Common myeloid progenitor, CD34-positive (primary cell): Measurements from ENCODE around the gene GPX5.

ENCODE experiments used
- CTCF ChIA-PET: fragments of 350-600 bp; sonication (Branson Sonifier 250); formaldehyde crosslinking; loops from one replicate; lab custom pipeline; 2021; ENCODE audit warnings: antibody characterized with exemption; lab: Charles Lee
- POLR2A ChIA-PET: fragments of 350-600 bp; sonication (Branson Sonifier 250); formaldehyde crosslinking; loops from one replicate; lab custom pipeline; 2021; ENCODE audit warnings: antibody characterized with exemption; lab: Charles Lee
- DNase-seq, 3 donors: peaks; one replicate each; pipeline versions ENCODE4 v3.0.0 to v3.0.0-alpha.2; 2013
- H3K27ac ChIP-seq, 2 experiments: 1 replicate in 1 of 2; 2 replicates in 1 of 2; pipeline ENCODE4 v1.7.0; 2013; ENCODE audit warnings: inconsistent platforms in 2 of 2, low read length in 2 of 2, mild to moderate bottlenecking in 2 of 2, low read depth in 1 of 2, moderate library complexity in 1 of 2; ENCODE audit not compliant: severe bottlenecking in 2 of 2, insufficient read depth in 1 of 2, poor library complexity in 1 of 2
- H3K27me3 ChIP-seq, 5 experiments: replicated peaks in 2 of 5; 1 replicate in 3 of 5; 2 replicates in 2 of 5; pipeline versions ENCODE4 v1.6.1 to v1.7.0; 2013; ENCODE audit warnings: low read length in 4 of 5, mild to moderate bottlenecking in 2 of 5, moderate library complexity in 2 of 5, inconsistent platforms in 1 of 5; ENCODE audit not compliant: insufficient read depth in 5 of 5, control insufficient read depth in 4 of 5
- H3K36me3 ChIP-seq, 4 experiments: 1 replicate in 2 of 4; 2 replicates in 2 of 4; pipeline versions ENCODE4 v1.6.1 to v1.7.0; 2013; ENCODE audit warnings: low read length in 3 of 4, control low read depth in 1 of 4, mild to moderate bottlenecking in 1 of 4; ENCODE audit not compliant: control insufficient read depth in 4 of 4, insufficient read depth in 4 of 4
- H3K4me1 ChIP-seq, 4 experiments: 1 replicate in 3 of 4; 2 replicates in 1 of 4; pipeline versions ENCODE4 v1.6.1 to v1.7.1; 2013; ENCODE audit warnings: low read length in 3 of 4, mild to moderate bottlenecking in 3 of 4, control low read depth in 1 of 4, inconsistent platforms in 1 of 4, moderate library complexity in 1 of 4; ENCODE audit not compliant: control insufficient read depth in 4 of 4, insufficient read depth in 4 of 4; ENCODE audit errors: control extremely low read depth in 1 of 4
- H3K4me3 ChIP-seq, 7 experiments: 1 replicate in 4 of 7; 2 replicates in 3 of 7; pipeline versions ENCODE4 v1.5.1 to v1.7.0; 2013; ENCODE audit warnings: mild to moderate bottlenecking in 7 of 7, low read length in 6 of 7, moderate library complexity in 6 of 7, inconsistent platforms in 2 of 7, low read depth in 2 of 7, control low read depth in 1 of 7; ENCODE audit not compliant: insufficient read depth in 4 of 7, control insufficient read depth in 1 of 7; ENCODE audit errors: extremely low read depth in 1 of 7
- H3K9me3 ChIP-seq, 5 experiments: 1 replicate in 4 of 5; 2 replicates in 1 of 5; pipeline versions ENCODE4 v1.6.1 to v1.7.1; 2013; ENCODE audit warnings: low read length in 4 of 5, mild to moderate bottlenecking in 2 of 5, inconsistent platforms in 1 of 5, low read depth in 1 of 5, moderate library complexity in 1 of 5; ENCODE audit not compliant: control insufficient read depth in 4 of 5, insufficient read depth in 2 of 5; ENCODE audit errors: control extremely low read depth in 1 of 5
- WGBS: methylation state at CpG from one replicate; pipeline ENCODE4 v1.1.5; 2013; ENCODE audit not compliant: insufficient coverage; 5-methylcytosine and 5-hydroxymethylcytosine counted together

The GPX5 gene

GRCh38 chr6:28488916-28489365 lies 36.7 kb upstream of the GPX5 start:
- peak; percentile 50 to 70 (median 69) for DNase-seq
- Histone ChIP-seq H3K36me3 (no peaks in the 10 kb centered on the region), H3K4me1 (peaks cover 0 to 16% (median 10%) of the 10 kb centered on the region in 4 experiments), H3K4me3 (peak overlapping the region in 6 of 7 experiments; percentile 13 to 78 (median 60)), H3K27me3 (peaks cover 7 to 66% (median 13%) of the 10 kb centered on the region in 5 experiments), H3K9me3 (peaks cover 0 to 6% (median 4%) of the 10 kb centered on the region in 5 experiments), H3K27ac (peak overlapping the region in 1 of 2 experiments; percentile 77)
- WGBS, result 11% methylated on average over 7 of the region's 14 CpGs
- CTCF ChIA-PET, result no interaction called here
- POLR2A ChIA-PET, result no interaction called here

GRCh38 chr6:28489366-28490204 lies 36.1 kb upstream of the GPX5 start:
- ChIA-PET POLR2A (no interaction called here), CTCF (no interaction called here)
- WGBS, result 3% methylated on average over 23 of the region's 40 CpGs
- Histone ChIP-seq H3K27ac (peak overlapping the region in 1 of 2 experiments; percentile 77), H3K4me1 (peaks cover 0 to 16% (median 10%) of the 10 kb centered on the region in 4 experiments), H3K36me3 (no peaks in the 10 kb centered on the region), H3K4me3 (peak overlapping the region in 6 of 7 experiments; percentile 50 to 78 (median 60)), H3K27me3 (peaks cover 7 to 71% (median 16%) of the 10 kb centered on the region in 5 experiments), H3K9me3 (peaks cover 0 to 6% (median 4%) of the 10 kb centered on the region in 5 experiments)
- peak; percentile 59 to 86 (median 77) for DNase-seq

- Histone ChIP-seq H3K4me1 (peaks cover 0 to 16% (median 10%) of the 10 kb centered on the region in 4 experiments), H3K4me3 (peak overlapping the region in 6 of 7 experiments; percentile 50 to 78 (median 60)), H3K27me3 (peaks cover 7 to 72% (median 16%) of the 10 kb centered on the region in 5 experiments), H3K9me3 (peaks cover 0 to 6% (median 4%) of the 10 kb centered on the region in 5 experiments), H3K36me3 (no peaks in the 10 kb centered on the region), H3K27ac (peak overlapping the region in 1 of 2 experiments; percentile 77)
- ChIA-PET POLR2A (no interaction called here), CTCF (no interaction called here)
- peak; percentile 9 to 52 (median 46) for DNase-seq
- WGBS, result 5% methylated on average over 17 of the region's 23 CpGs
Observed at GRCh38 chr6:28490205-28490890, 35.3 kb upstream of the GPX5 start.

- Histone ChIP-seq H3K4me1 (peaks cover 0 to 16% (median 10%) of the 10 kb centered on the region in 4 experiments), H3K27ac (no peak overlapping the region), H3K4me3 (no peak overlapping the region), H3K36me3 (no peaks in the 10 kb centered on the region), H3K9me3 (no peaks in the 10 kb centered on the region), H3K27me3 (peaks cover 7 to 66% (median 16%) of the 10 kb centered on the region in 5 experiments)
- DNase-seq, result no peak
- CTCF ChIA-PET, result no interaction called here
- WGBS, result no CpG with 5 or more reads among the region's 3 CpGs
- POLR2A ChIA-PET, result no interaction called here
Observed at GRCh38 chr6:28491984-28492317, 33.7 kb upstream of the GPX5 start.

GRCh38 chr6:28496099-28496779 lies 29.4 kb upstream of the GPX5 start:
- CTCF ChIA-PET, result interaction anchor here (0.9 to 1.8 kb wide), 4 partner anchors 84 to 189 kb away, joined by 3 to 7 read pairs (median 4); no protein-coding TSS in a partner anchor
- no peaks in the 10 kb centered on the region for H3K4me1 ChIP-seq
- H3K27me3 ChIP-seq, result peaks cover 2 to 57% (median 22%) of the 10 kb centered on the region in 5 experiments
- H3K36me3 ChIP-seq, result no peaks in the 10 kb centered on the region
- H3K4me3 ChIP-seq, result no peak overlapping the region
- peak; percentile 19 to 53 (median 42) for DNase-seq
- H3K27ac ChIP-seq, result no peak overlapping the region
- POLR2A ChIA-PET, result no interaction called here
- no peaks in the 10 kb centered on the region for H3K9me3 ChIP-seq
- 60% methylated on average over 1 of the region's 2 CpGs for WGBS

GRCh38 chr6:28497306-28497705 lies 28.4 kb upstream of the GPX5 start:
- Histone ChIP-seq H3K27me3 (peaks cover 2 to 46% (median 20%) of the 10 kb centered on the region in 5 experiments), H3K36me3 (no peaks in the 10 kb centered on the region), H3K27ac (no peak overlapping the region), H3K4me3 (no peak overlapping the region), H3K4me1 (no peaks in the 10 kb centered on the region), H3K9me3 (no peaks in the 10 kb centered on the region)
- no CpG with 5 or more reads among the region's 1 CpG for WGBS
- ChIA-PET CTCF (interaction anchor here (1.3 to 1.4 kb wide), 2 partner anchors 84 to 87 kb away, joined by 3 read pairs; no protein-coding TSS in a partner anchor), POLR2A (no interaction called here)
- DNase-seq, result no peak
